Right atrium auricular region (tissue), 2 donors: Measurements from ENCODE around the gene HS3ST4. TPM values are rescaled to one million over a fixed set of nuclear protein-coding genes. Genes with fewer than 3 reads are reported as not detected.

ENCODE experiments used
- DNase-seq: peaks from one replicate; pipeline ENCODE4 v3.0.0-alpha.2; 2019; ENCODE audit warnings: low spot score
- H3K27ac ChIP-seq, 2 donors: fragments of 200-600 bp; sonication (generic); 1 replicate in 1 of 2; 2 replicates in 1 of 2; pipeline ENCODE4 v1.5.1; 2016 to 2019
- H3K27me3 ChIP-seq, 2 donors: fragments of 200-600 bp; sonication (generic); one replicate each; pipeline versions ENCODE4 v1.5.1 to v1.6.0; 2017 to 2019
- H3K36me3 ChIP-seq: fragments of 200-600 bp; sonication (generic); one replicate; pipeline ENCODE4 v1.5.1; 2016
- H3K4me1 ChIP-seq, 2 donors: fragments of 200-600 bp; sonication (generic); one replicate each; pipeline versions ENCODE4 v1.5.1 to v1.6.0; 2017 to 2019
- H3K4me3 ChIP-seq, 2 donors: fragments of 200-600 bp; sonication (generic); 1 replicate in 1 of 2; 2 replicates in 1 of 2; pipeline ENCODE4 v1.5.1; 2017 to 2019; ENCODE audit warnings: mild to moderate bottlenecking in 1 of 2, moderate library complexity in 1 of 2
- H3K9me3 ChIP-seq, 2 donors: fragments of 200-600 bp; sonication (generic); one replicate each; pipeline ENCODE4 v1.5.1; 2019
- total RNA-seq, 2 donors: library from RNA; depleted of rRNA; stranded (reverse); fragments of >200 nt; gene quantifications; one replicate each; pipeline ENCODE4 v1.1.0, GENCODE V29; 2016
- TF ChIP-seq, protein P1 (sequence below), 2 donors: fragments of 200-600 bp; sonication (generic); IDR thresholded peaks; one replicate each; pipeline ENCODE4 v1.5.1; 2019; ENCODE audit warnings: antibody characterized with exemption in 2 of 2

The HS3ST4 gene
- total RNA-seq, 2 donors from 2014 or later, result not detected

DNA sequence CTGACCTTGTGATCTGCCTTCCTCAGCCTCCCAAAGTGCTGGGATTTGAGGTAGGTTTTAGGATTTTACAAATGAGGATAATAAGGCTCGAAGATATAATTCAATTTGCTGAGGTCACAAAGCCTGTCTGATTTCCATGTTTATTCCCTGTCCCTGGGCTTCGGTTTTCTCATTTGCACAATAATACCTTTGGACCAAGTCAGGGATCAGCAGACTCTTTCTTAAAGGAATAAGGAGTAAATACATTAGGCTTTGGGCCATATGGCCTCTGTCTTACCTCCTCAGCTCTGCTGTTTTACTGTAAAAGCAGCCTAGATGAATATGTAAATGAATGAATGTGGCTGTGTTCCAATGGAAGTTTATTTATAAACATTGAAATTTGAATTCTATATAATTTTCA lies 442.8 kb downstream of the HS3ST4 start:
- H3K4me1 ChIP-seq, result no peaks in the 10 kb centered on the region
- no peaks in the 10 kb centered on the region for H3K36me3 ChIP-seq
- H3K9me3 ChIP-seq, result no peaks in the 10 kb centered on the region
- DNase-seq, result no peak
- no peak overlapping the region for H3K4me3 ChIP-seq
- no peak overlapping the region for H3K27ac ChIP-seq
- no peaks in the 10 kb centered on the region for H3K27me3 ChIP-seq
- TF ChIP-seq, protein P1, sequence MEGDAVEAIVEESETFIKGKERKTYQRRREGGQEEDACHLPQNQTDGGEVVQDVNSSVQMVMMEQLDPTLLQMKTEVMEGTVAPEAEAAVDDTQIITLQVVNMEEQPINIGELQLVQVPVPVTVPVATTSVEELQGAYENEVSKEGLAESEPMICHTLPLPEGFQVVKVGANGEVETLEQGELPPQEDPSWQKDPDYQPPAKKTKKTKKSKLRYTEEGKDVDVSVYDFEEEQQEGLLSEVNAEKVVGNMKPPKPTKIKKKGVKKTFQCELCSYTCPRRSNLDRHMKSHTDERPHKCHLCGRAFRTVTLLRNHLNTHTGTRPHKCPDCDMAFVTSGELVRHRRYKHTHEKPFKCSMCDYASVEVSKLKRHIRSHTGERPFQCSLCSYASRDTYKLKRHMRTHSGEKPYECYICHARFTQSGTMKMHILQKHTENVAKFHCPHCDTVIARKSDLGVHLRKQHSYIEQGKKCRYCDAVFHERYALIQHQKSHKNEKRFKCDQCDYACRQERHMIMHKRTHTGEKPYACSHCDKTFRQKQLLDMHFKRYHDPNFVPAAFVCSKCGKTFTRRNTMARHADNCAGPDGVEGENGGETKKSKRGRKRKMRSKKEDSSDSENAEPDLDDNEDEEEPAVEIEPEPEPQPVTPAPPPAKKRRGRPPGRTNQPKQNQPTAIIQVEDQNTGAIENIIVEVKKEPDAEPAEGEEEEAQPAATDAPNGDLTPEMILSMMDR (IDR thresholded peaks at IDR 0.05), result no peak

DNA sequence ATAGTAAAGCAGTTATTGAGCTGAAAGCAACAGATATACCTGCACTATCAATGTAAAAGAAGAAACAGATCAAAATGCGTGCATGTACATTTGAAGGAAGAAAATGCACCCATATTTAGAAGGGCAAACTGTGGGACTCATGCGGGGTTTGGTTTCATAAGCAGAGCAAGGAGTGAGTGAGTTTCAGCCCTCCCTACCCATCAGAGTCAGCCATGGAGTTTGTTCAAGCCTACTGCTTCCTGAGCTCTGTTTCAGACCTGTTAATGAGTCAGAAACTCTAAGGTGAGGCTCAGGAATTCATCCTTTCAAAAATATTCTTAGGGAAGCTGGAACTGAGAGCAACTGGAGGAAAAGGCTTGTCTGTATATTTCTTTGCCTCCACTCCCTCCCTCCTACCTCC lies 446.2 kb downstream of the HS3ST4 start:
- no peaks in the 10 kb centered on the region for H3K27me3 ChIP-seq
- no peaks in the 10 kb centered on the region for H3K4me1 ChIP-seq
- no peak overlapping the region for H3K4me3 ChIP-seq
- TF ChIP-seq, protein P1 (IDR thresholded peaks at IDR 0.05), result no peak
- no peak for DNase-seq
- H3K36me3 ChIP-seq, result no peaks in the 10 kb centered on the region
- no peak overlapping the region for H3K27ac ChIP-seq
- H3K9me3 ChIP-seq, result no peaks in the 10 kb centered on the region

DNA sequence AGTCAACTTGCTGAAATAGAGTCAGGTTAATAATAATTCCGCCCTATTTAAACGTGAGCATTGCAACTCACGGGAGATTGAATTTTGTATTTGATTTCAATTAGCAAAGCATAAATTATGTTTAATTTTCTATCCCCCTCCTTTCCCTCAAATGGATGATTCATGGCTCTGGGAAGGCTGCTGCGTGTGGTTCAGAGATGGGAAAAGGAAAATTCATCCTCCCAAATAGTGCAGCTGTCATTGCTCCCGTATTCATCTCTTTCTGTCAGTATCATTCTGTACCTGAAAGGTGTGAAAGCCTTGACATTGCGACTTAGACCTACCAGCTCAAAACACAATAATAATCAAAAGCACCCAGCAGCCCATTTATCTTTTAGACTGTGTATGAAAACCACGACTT lies 447.3 kb downstream of the HS3ST4 start:
- TF ChIP-seq, protein P1 (IDR thresholded peaks at IDR 0.05), result no peak
- no peaks in the 10 kb centered on the region for H3K9me3 ChIP-seq
- no peak for DNase-seq
- no peaks in the 10 kb centered on the region for H3K36me3 ChIP-seq
- no peak overlapping the region for H3K4me3 ChIP-seq
- H3K27me3 ChIP-seq, result no peaks in the 10 kb centered on the region
- no peaks in the 10 kb centered on the region for H3K4me1 ChIP-seq
- H3K27ac ChIP-seq, result no peak overlapping the region

DNA sequence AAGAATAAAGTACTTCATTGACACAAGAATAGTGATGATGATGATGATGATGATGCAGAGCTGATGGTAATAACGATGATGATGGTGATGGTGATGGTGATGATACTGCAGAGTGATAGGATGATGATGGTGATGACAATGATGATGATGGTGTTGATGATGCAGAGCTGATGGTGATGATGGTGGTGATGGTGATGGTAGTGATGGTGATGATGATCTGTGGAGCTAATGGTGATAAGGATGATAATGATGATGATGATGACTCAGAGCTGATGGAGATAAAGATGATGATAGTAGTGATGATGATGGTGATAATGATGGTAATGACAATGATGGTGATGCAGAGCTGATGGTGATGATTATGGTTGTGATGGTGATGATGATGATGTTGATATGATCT lies 448.1 kb downstream of the HS3ST4 start:
- H3K9me3 ChIP-seq, result no peaks in the 10 kb centered on the region
- no peak for DNase-seq
- H3K27me3 ChIP-seq, result no peaks in the 10 kb centered on the region

DNA sequence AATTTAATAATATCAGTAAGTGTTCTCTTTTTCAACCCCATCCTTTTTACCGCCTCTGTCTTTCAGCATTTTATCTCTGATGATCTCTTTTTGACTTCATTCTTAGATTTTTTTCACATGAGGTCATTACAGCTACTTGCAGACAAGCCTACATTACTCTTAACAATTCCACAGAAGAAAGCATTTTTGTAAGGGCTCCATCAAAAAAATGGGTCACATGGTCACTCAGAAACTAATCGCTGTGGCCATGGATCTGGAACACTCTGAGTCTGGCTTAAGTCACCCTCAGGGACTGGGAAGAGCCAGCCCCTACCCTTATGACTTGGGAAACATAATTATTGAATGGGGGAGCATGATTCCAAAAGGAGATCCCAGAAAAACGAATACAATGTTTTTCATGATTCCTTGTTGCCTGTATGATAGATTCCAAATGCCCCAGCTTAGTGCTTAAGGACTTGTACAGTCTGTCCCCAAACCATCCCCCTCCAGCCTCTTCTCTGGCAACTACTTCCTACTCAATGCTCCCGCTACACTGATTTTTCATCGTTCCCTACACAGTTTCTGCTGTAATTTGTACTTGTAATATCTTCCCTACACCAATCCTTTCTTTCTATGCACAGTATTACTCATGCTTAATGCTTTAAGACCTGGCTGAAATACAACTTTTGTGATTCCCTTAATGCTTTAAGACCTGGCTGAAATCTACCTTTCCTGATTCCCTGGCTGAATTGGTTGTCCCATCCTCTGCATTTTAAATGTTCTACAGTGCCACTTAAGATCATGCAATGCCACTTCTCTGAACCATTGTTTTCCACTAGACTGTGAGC lies 457.8 kb downstream of the HS3ST4 start:
- TF ChIP-seq, protein P1 (IDR thresholded peaks at IDR 0.05), result no peak
- H3K9me3 ChIP-seq, result no peaks in the 10 kb centered on the region
- no peak for DNase-seq
- H3K36me3 ChIP-seq, result no peaks in the 10 kb centered on the region
- no peaks in the 10 kb centered on the region for H3K27me3 ChIP-seq
- H3K4me3 ChIP-seq, result no peak overlapping the region
- no peak overlapping the region for H3K27ac ChIP-seq
- H3K4me1 ChIP-seq, result no peaks in the 10 kb centered on the region

More for the DNA sequence above, 448.1 kb downstream of the HS3ST4 start:
- Histone ChIP-seq H3K27ac (no peak overlapping the region), H3K4me1 (no peaks in the 10 kb centered on the region), H3K36me3 (no peaks in the 10 kb centered on the region), H3K4me3 (no peak overlapping the region)
- TF ChIP-seq, protein P1 (IDR thresholded peaks at IDR 0.05), result no peak

DNA sequence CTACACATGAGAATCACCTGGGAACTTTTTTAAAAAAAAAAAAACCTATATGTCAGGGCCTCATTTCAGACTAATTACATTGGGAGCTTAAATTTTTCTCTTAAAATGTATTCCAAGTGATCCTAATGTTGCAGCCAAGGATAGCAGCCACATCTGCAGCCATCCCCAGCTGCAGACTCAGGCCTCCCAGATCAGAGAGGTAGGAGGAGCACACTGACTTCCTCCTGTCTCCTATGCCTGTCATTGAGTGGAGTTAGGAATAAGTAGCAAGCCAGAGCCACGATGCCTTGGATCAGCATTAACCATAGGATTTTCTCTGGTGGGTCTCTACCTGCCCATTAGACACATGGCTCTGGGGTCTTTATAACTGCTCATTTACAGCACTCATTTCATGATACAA lies 463.5 kb downstream of the HS3ST4 start:
- Histone ChIP-seq H3K27me3 (no peaks in the 10 kb centered on the region), H3K9me3 (no peaks in the 10 kb centered on the region), H3K36me3 (no peaks in the 10 kb centered on the region), H3K27ac (no peak overlapping the region), H3K4me3 (no peak overlapping the region), H3K4me1 (no peaks in the 10 kb centered on the region)
- TF ChIP-seq, protein P1 (IDR thresholded peaks at IDR 0.05), result no peak
- no peak for DNase-seq
